Spleen (tissue), 11 donors: ENCODE results near the gene CAMK2G. TPM values are rescaled to one million over a fixed set of nuclear protein-coding genes. Genes with fewer than 3 reads are reported as not detected.

ENCODE experiments used
- DNase-seq: peaks from one replicate; pipeline ENCODE4 v3.0.0-alpha.2; 2020
- H3K27ac ChIP-seq, 8 donors: fragments of 200-600 bp; sonication (generic) in 7 of 8; 1 replicate in 4 of 8; 2 replicates in 4 of 8; pipeline versions ENCODE4 v1.5.0 to v1.8.0; 2016 to 2021; ENCODE audit warnings: inconsistent platforms in 4 of 8, mild to moderate bottlenecking in 4 of 8, moderate library complexity in 1 of 8
- H3K27me3 ChIP-seq, 7 donors: fragments of 200-600 bp; sonication (generic) in 6 of 7; replicated peaks in 1 of 7; 1 replicate in 4 of 7; 2 replicates in 3 of 7; pipeline versions ENCODE4 v1.5.0 to v1.8.0; 2016 to 2021; ENCODE audit warnings: inconsistent platforms in 3 of 7, mild to moderate bottlenecking in 1 of 7
- H3K36me3 ChIP-seq, 6 donors: fragments of 200-600 bp; sonication (generic) in 5 of 6; 1 replicate in 4 of 6; 2 replicates in 2 of 6; pipeline versions ENCODE4 v1.5.0 to v1.8.0; 2016 to 2021; ENCODE audit warnings: inconsistent platforms in 2 of 6
- H3K4me1 ChIP-seq, 6 donors: fragments of 200-600 bp; sonication (generic) in 5 of 6; 1 replicate in 3 of 6; 2 replicates in 3 of 6; pipeline versions ENCODE4 v1.5.0 to v1.8.0; 2016 to 2021; ENCODE audit warnings: inconsistent platforms in 3 of 6
- H3K4me3 ChIP-seq, 8 donors: fragments of 200-600 bp; sonication (generic) in 7 of 8; 1 replicate in 4 of 8; 2 replicates in 4 of 8; pipeline versions ENCODE4 v1.5.0 to v1.8.0; 2016 to 2021; ENCODE audit warnings: inconsistent platforms in 4 of 8, mild to moderate bottlenecking in 4 of 8, moderate library complexity in 2 of 8
- H3K9me3 ChIP-seq, 8 donors: fragments of 200-600 bp; sonication (generic) in 7 of 8; 1 replicate in 4 of 8; 2 replicates in 4 of 8; pipeline versions ENCODE4 v1.5.0 to v1.8.0; 2016 to 2021; ENCODE audit warnings: inconsistent platforms in 4 of 8
- CTCF ChIP-seq, 11 experiments: fragments of 200-600 bp in 7 of 11; fragments of 450-650 bp in 4 of 11; sonication (generic) in 4 of 11; IDR thresholded peaks in 8 of 11; conservative IDR thresholded peaks in 3 of 11; 1 replicate in 7 of 11; 2 replicates in 4 of 11; pipeline versions ENCODE4 v1.4.0 to v1.8.0; 2016 to 2021; ENCODE audit warnings: antibody characterized with exemption in 11 of 11, inconsistent platforms in 4 of 11, mild to moderate bottlenecking in 1 of 11
- POLR2A ChIP-seq, 3 donors: fragments of 450-650 bp; IDR thresholded peaks; one replicate each; pipeline ENCODE4 v1.5.1; 2017; ENCODE audit warnings: antibody characterized with exemption in 3 of 3, mild to moderate bottlenecking in 1 of 3
- POLR2AphosphoS5 ChIP-seq, 3 donors: sonication (generic); formaldehyde crosslinking; IDR thresholded peaks; one replicate each; pipeline ENCODE4 v1.5.1; 2017; ENCODE audit warnings: antibody characterized with exemption in 3 of 3
- WGBS, 5 donors: extraction: QIAGEN DNeasy Blood & Tissue Kit in 3 of 5; methylation state at CpG; one replicate each; pipeline versions ENCODE4 v1.1.5 to v1.1.7; 2013 to 2018; 5-methylcytosine and 5-hydroxymethylcytosine counted together
- intact Hi-C: fragments of 100-400 bp; cut with DNase I; formaldehyde crosslinking; loops from one replicate; pipeline ENCODE4 v1.15.0; 2023; ENCODE audit warnings: low total_unique reads
- polyA plus RNA-seq, 3 donors: library from polyadenylated mRNA; stranded (reverse); fragments of 200-250 nt; gene quantifications; one replicate each; pipeline ENCODE4 v1.2.1, GENCODE V29; 2013
- total RNA-seq, 7 donors: library from RNA; depleted of rRNA in 3 of 7; stranded (reverse); fragments of >200 nt in 3 of 7; fragmentation: NEBNext Ultra II Directional in 4 of 7; extraction: Animal tissue kit (Norgen Biotek cat#: 25700) in 4 of 7; gene quantifications; one replicate each; pipeline versions ENCODE4 v1.1.0 to v1.2.1, GENCODE V29; 2016 to 2021
- donor health status: healthy with polysubstance abuse.
- donor health status: DM: no; HTN: no; CAD: no; lungs with moderate emphysema.
- donor health status: DM: no; HTN: no; CAD: no.
- donor health status: Bipolar disorder and iron deficiency.
- donor health status: healthy.
- donor health status: DM: no; HTN: no; CAD: no.
- donor health status: DM: yes; HTN: yes; CAD: no.

Gene CAMK2G
- total and polyA plus RNA-seq, 10 donors: 10.4 to 55.2 (median 43.9) TPM

GRCh38 chr10:73871295-73872189 is 2.8 kb downstream of the CAMK2G start:
- 82 to 91% (median 87%) methylated on average over 8 of the region's 8 CpGs for WGBS, 5 donors
- no peak for DNase-seq

GRCh38 chr10:73868655-73869195 is 5.6 kb downstream of the CAMK2G start:
- H3K9me3 ChIP-seq: no peaks in the 10 kb centered on the region
- TF ChIP-seq POLR2AphosphoS5 (IDR thresholded peaks at IDR 0.05) (no peak), CTCF (IDR thresholded peaks at IDR 0.05 in 8 of 11, conservative IDR thresholded peaks at IDR 0.05 in 3 of 11) (no peak)
- intact Hi-C loops: no loop called here
- WGBS, 5 donors: 87 to 99% (median 95%) methylated on average over 5 of the region's 5 CpGs
- H3K27me3 ChIP-seq: no peaks in the 10 kb centered on the region
- peaks cover 40 to 98% (median 70%) of the 10 kb centered on the region in 6 donors for H3K4me1 ChIP-seq
- H3K4me3 ChIP-seq: no peak overlapping the region
- peaks cover 0 to 67% (median 15%) of the 10 kb centered on the region in 6 donors for H3K36me3 ChIP-seq
- no peak for DNase-seq
- peak overlapping the region in 7 of 8 donors; percentile 46 to 95 (median 92) for H3K27ac ChIP-seq

More at GRCh38 chr10:73871295-73872189, 2.8 kb downstream of the CAMK2G start:
- Histone ChIP-seq H3K27me3 (no peaks in the 10 kb centered on the region), H3K27ac (peak overlapping the region in 4 of 8 donors; percentile 5 to 91 (median 59)), H3K36me3 (peaks cover 0 to 60% (median 15%) of the 10 kb centered on the region in 6 donors), H3K9me3 (no peaks in the 10 kb centered on the region), H3K4me1 (peaks cover 30 to 89% (median 55%) of the 10 kb centered on the region in 6 donors), H3K4me3 (no peak overlapping the region)
- intact Hi-C loops: no loop called here
- TF ChIP-seq POLR2A (IDR thresholded peaks at IDR 0.05): no peak
- no peak for TF ChIP-seq POLR2AphosphoS5 (IDR thresholded peaks at IDR 0.05)
- no peak for TF ChIP-seq CTCF (IDR thresholded peaks at IDR 0.05 in 8 of 11, conservative IDR thresholded peaks at IDR 0.05 in 3 of 11)

- TF ChIP-seq POLR2AphosphoS5 (IDR thresholded peaks at IDR 0.05) (no peak), POLR2A (IDR thresholded peaks at IDR 0.05) (no peak), CTCF (IDR thresholded peaks at IDR 0.05 in 8 of 11, conservative IDR thresholded peaks at IDR 0.05 in 3 of 11) (no peak)
- Histone ChIP-seq H3K4me1 (peaks cover 41 to 100% (median 70%) of the 10 kb centered on the region in 6 donors), H3K27ac (peak overlapping the region; percentile 82 to 95 (median 92)), H3K27me3 (no peaks in the 10 kb centered on the region), H3K9me3 (no peaks in the 10 kb centered on the region), H3K4me3 (no peak overlapping the region), H3K36me3 (peaks cover 0 to 74% (median 15%) of the 10 kb centered on the region in 6 donors)
- intact Hi-C loops: no loop called here
- no peak for DNase-seq
- 77 to 92% (median 81%) methylated on average over 11 of the region's 11 CpGs for WGBS, 5 donors
These were observed 6.3 kb downstream of the CAMK2G start for GRCh38 chr10:73867871-73868631.
